ENCODE results near the gene DHRS13. TPM values are rescaled to one million over a fixed set of nuclear protein-coding genes. Genes with fewer than 3 reads are reported as not detected.
"Not testable (repeated sequence)": the region's sequence is repeated elsewhere in the genome, so short reads cannot be mapped to it uniquely, and the experiment has no call there.

Gene DHRS13
- polyA plus RNA-seq, 1 experiment = 2.8 TPM

GRCh38 chr17:28897769-28898526 lies 4.9 kb downstream of the DHRS13 start:
- peak overlapping the region; percentile 85 for H3K4me3 ChIP-seq (ENCODE audit: low read depth, low read length)
- H3K36me3 ChIP-seq (ENCODE audit: control insufficient read depth, insufficient read depth, low read length) = no peaks in the 10 kb centered on the region
- ChIA-PET POLR2A (interaction anchor here (0.6 to 0.7 kb wide), 2 partner anchors 70 to 169 kb away, joined by 3 to 5 read pairs; no protein-coding TSS in a partner anchor), CTCF (interaction anchor here (0.8 to 2.2 kb wide), 12 partner anchors 10 to 219 kb away, joined by 3 to 9 read pairs (median 5); partner anchors contain the start of gene TLCD1)
- no peak for TF ChIP-seq CTCF (IDR thresholded peaks at IDR 0.05; ENCODE audit: insufficient read depth, low read depth, low read length)
- no peaks in the 10 kb centered on the region for H3K27me3 ChIP-seq (ENCODE audit: control insufficient read depth, insufficient read depth, low read length)
- no peak for DNase-seq (ENCODE audit: low read depth)

GRCh38 chr17:28896884-28897768 lies 5.8 kb downstream of the DHRS13 start, which contains the start of gene FLOT2:
Gene FLOT2, minus strand, starts transcription at chr17:28897733. Its CDS starts 159 bp downstream, at chr17:28897574.
- CTCF ChIA-PET = interaction anchor here (0.8 to 2.2 kb wide), 14 partner anchors 11 to 220 kb away, joined by 3 to 6 read pairs (median 4); no protein-coding TSS in a partner anchor
- no peak for DNase-seq (ENCODE audit: low read depth)
- peak; percentile 42 for TF ChIP-seq CTCF (IDR thresholded peaks at IDR 0.05; ENCODE audit: insufficient read depth, low read depth, low read length)
- POLR2A ChIA-PET = interaction anchor here (0.7 kb wide), 1 partner anchor 870 kb away, joined by 3 read pairs; no protein-coding TSS in a partner anchor
- H3K36me3 ChIP-seq (ENCODE audit: control insufficient read depth, insufficient read depth, low read length) = peaks cover 2% of the 10 kb centered on the region; the same call in 1 of the 2 replicates
- no peaks in the 10 kb centered on the region for H3K27me3 ChIP-seq (ENCODE audit: control insufficient read depth, insufficient read depth, low read length)
- peak within 1 kb of the TSS; percentile 85 for H3K4me3 ChIP-seq (ENCODE audit: low read depth, low read length)

DNA sequence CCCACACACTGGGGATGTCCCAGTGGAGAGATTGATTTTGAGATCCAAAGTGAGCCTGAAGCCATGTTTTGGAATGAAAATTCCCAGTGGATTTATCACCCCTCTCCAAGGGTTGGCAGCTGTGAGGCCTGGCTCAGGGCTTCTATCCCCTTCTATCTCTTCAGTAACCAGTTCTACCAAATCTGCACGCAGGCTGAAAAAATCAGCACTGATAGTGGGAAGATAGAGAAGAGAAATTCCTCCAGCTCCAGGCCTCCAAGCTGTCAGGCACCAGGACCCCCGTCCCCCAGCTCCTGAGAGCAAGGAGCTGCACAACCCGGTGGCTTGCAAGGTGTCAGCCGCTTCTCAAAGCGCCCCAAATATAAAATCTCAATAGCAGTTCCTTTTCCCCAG lies 6.4 kb downstream of the DHRS13 start:
- DNase-seq (ENCODE audit: low read depth) = no peak
- peaks cover 4% of the 10 kb centered on the region for H3K36me3 ChIP-seq (ENCODE audit: control insufficient read depth, insufficient read depth, low read length)
- H3K27me3 ChIP-seq (ENCODE audit: control insufficient read depth, insufficient read depth, low read length) = no peaks in the 10 kb centered on the region
- CTCF ChIA-PET = interaction anchor here (0.9 to 2.2 kb wide), 8 partner anchors 11 to 170 kb away, joined by 3 to 6 read pairs (median 3); no protein-coding TSS in a partner anchor
- peak overlapping the region; percentile 85 for H3K4me3 ChIP-seq (ENCODE audit: low read depth, low read length)
- POLR2A ChIA-PET = no interaction called here
- no peak for TF ChIP-seq CTCF (IDR thresholded peaks at IDR 0.05; ENCODE audit: insufficient read depth, low read depth, low read length)

DNA sequence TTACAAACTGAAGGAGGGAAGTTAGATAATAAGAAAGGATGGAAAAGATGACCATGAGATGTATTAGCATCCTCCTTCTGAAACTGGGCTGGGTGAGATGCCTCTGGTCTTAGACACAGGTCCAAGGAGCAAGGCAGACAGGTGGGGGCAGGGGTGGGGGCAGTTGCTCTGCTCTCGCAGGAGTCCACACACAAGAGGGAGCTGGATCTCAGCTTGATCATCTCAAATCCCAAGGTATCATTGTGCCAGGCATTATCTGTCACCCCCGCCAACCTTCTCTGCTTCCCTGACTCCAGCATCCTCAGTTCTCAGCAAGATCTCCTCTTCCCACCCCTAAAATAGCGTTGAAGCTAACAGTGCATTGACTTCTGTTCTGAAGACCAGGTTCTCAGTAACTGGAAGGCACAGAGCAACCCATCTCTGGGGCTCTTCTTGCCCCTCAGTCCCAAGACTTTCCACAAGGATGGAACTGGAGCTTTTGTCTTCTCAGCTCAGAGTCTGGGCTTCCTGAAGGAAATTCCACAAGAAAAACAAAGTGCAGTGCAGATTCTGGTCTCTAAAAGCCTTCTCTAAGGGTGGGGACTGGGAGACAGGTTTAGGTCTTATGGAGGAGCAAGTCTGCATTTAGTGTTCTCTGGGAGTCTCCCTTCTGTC lies 7.0 kb downstream of the DHRS13 start:
- ChIA-PET POLR2A (no interaction called here), CTCF (interaction anchor here (0.5 to 2.2 kb wide), 8 partner anchors 12 to 169 kb away, joined by 3 to 6 read pairs (median 3); no protein-coding TSS in a partner anchor)
- Histone ChIP-seq H3K27me3 (ENCODE audit: control insufficient read depth, insufficient read depth, low read length) (no peaks in the 10 kb centered on the region), H3K36me3 (ENCODE audit: control insufficient read depth, insufficient read depth, low read length) (peaks cover 5% of the 10 kb centered on the region), H3K4me3 (ENCODE audit: low read depth, low read length) (peak overlapping the region; percentile 85)
- TF ChIP-seq CTCF (IDR thresholded peaks at IDR 0.05; ENCODE audit: insufficient read depth, low read depth, low read length) = no peak
- DNase-seq (ENCODE audit: low read depth) = no peak

GRCh38 chr17:28893248-28894183 lies 9.4 kb downstream of the DHRS13 start:
- H3K36me3 ChIP-seq (ENCODE audit: control insufficient read depth, insufficient read depth, low read length); POLR2A ChIA-PET; DNase-seq (ENCODE audit: low read depth); H3K27me3 ChIP-seq (ENCODE audit: control insufficient read depth, insufficient read depth, low read length); H3K4me3 ChIP-seq (ENCODE audit: low read depth, low read length): not testable (repeated sequence)
- CTCF ChIA-PET = interaction anchor here (0.8 to 1.5 kb wide), 4 partner anchors 119 to 144 kb away, joined by 3 to 5 read pairs (median 3); no protein-coding TSS in a partner anchor
